Motor neuron (in vitro differentiated cells): ENCODE data around the gene RAB5B. TPM values are rescaled to one million over a fixed set of nuclear protein-coding genes. Genes with fewer than 3 reads are reported as not detected.

Source experiments
- ATAC-seq, 8 experiments: fragments of 200-7000 bp; cut with Tn5 transposase; replicated peaks in 6 of 8; 2 replicates each; pipeline ENCODE4 v1.8.0; 2021; ENCODE audit warnings: mild to moderate bottlenecking in 8 of 8, moderate library complexity in 8 of 8
- H3K27ac ChIP-seq, 2 donors: fragments of 250-450 bp; sonication (Bioruptor Pico); 2 replicates each; pipeline ENCODE4 v1.9.0; 2021; ENCODE audit warnings: antibody characterized with exemption in 2 of 2, mild to moderate bottlenecking in 2 of 2, moderate library complexity in 1 of 2
- H3K4me1 ChIP-seq, 2 donors: fragments of 250-450 bp; sonication (Bioruptor Pico); replicated peaks in 1 of 2; 2 replicates each; pipeline ENCODE4 v1.6.1; 2021; ENCODE audit warnings: antibody characterized with exemption in 2 of 2, mild to moderate bottlenecking in 2 of 2, moderate library complexity in 1 of 2
- H3K4me3 ChIP-seq, 5 donors: fragments of 250-450 bp; sonication (Bioruptor Pico); 2 replicates each; pipeline ENCODE4 v1.9.0; 2021; ENCODE audit warnings: antibody characterized with exemption in 5 of 5, mild to moderate bottlenecking in 5 of 5, moderate library complexity in 4 of 5
- WGBS, 10 experiments: fragments of 450-650 bp; shearing (Covaris generic); methylation state at CpG; one replicate each; pipeline ENCODE4 v1.0.0; 2022; 5-methylcytosine and 5-hydroxymethylcytosine counted together
- in situ Hi-C, 9 experiments: fragments of 400-800 bp; cut with MboI; loops; one replicate each; pipeline ENCODE4 v1.15.0; 2021; ENCODE audit warnings: low sequenced_read_pairs in 9 of 9, low pct_unique_long_range_greater_than_20kb in 2 of 9; ENCODE audit not compliant: unreplicated experiment in 9 of 9
- total RNA-seq, 8 experiments: library from RNA; unstranded; fragments of 300-600 nt; gene quantifications; 2 replicates each; pipeline versions ENCODE4 v1.2.3 to v1.2.4, GENCODE V29; 2022

The RAB5B gene
- total RNA-seq, 8 experiments from 2014 or later: 56.3 to 95.6 (median 76.0) TPM

- peaks cover 7 to 13% of the 10 kb centered on the region in 2 donors for H3K4me1 ChIP-seq
- H3K4me3 ChIP-seq: no peak overlapping the region
- H3K27ac ChIP-seq: no peak overlapping the region
- in situ Hi-C loops: no loop called here
- 61 to 94% (median 83%) methylated on average over 1 to 3 of the region's 4 CpGs; no CpG with 5 or more reads in 7 of the 10 experiments for WGBS, 10 experiments
- no peak for ATAC-seq
These were observed 43.3 kb downstream of the RAB5B start for GRCh38 chr12:56017181-56017580.

- peaks cover 19 to 24% of the 10 kb centered on the region in 2 donors for H3K4me1 ChIP-seq
- 60 to 100% (median 86%) methylated on average over 1 of the region's 1 CpG; no CpG with 5 or more reads in 4 of the 10 experiments for WGBS, 10 experiments
- no peak for ATAC-seq
- no peak overlapping the region for H3K27ac ChIP-seq
- in situ Hi-C loops: no loop called here
- H3K4me3 ChIP-seq: no peak overlapping the region
These were observed 44.5 kb downstream of the RAB5B start for GRCh38 chr12:56018356-56018755.

- Histone ChIP-seq H3K27ac (peak within 1 kb of the TSS; percentile 92 to 93), H3K4me3 (peak within 1 kb of the TSS; percentile 40 to 52 (median 45)), H3K4me1 (peaks cover 23 to 32% of the 10 kb centered on the region in 2 donors)
- ATAC-seq: peak in 5 of 8 experiments; percentile 76 to 80 (median 79)
- in situ Hi-C loops: no loop called here
- WGBS, 10 experiments: 0 to 20% (median 6%) methylated on average over 1 to 2 of the region's 10 CpGs; no CpG with 5 or more reads in 6 of the 10 experiments
These were observed 46.7 kb downstream of the RAB5B start, which contains the start of gene IKZF4 for GRCh38 chr12:56020423-56021184. TSS of gene IKZF4 (plus strand) at chr12:56021043. CDS start at chr12:56021494, 451 bp downstream.

GRCh38 chr12:56021889-56022497 is 48.1 kb downstream of the RAB5B start:
- in situ Hi-C loops: no loop called here
- Histone ChIP-seq H3K27ac (peak overlapping the region; percentile 92 to 93), H3K4me3 (peak overlapping the region; percentile 40 to 52 (median 45)), H3K4me1 (peaks cover 23 to 32% of the 10 kb centered on the region in 2 donors)
- 0 to 60% (median 10%) methylated on average over 1 to 2 of the region's 2 CpGs; no CpG with 5 or more reads in 7 of the 10 experiments for WGBS, 10 experiments
- ATAC-seq: peak in 1 of 8 experiments; percentile 0

GRCh38 chr12:56028511-56029165 is 54.8 kb downstream of the RAB5B start:
- no peak overlapping the region for H3K4me3 ChIP-seq
- no peak overlapping the region for H3K27ac ChIP-seq
- 73 to 100% (median 100%) methylated on average over 1 to 5 of the region's 5 CpGs; no CpG with 5 or more reads in 5 of the 10 experiments for WGBS, 10 experiments
- H3K4me1 ChIP-seq: peaks cover 2 to 5% of the 10 kb centered on the region in 2 donors
- in situ Hi-C loops: loop anchor here in 2 of 9 experiments (25.0 kb wide), 1 partner anchor 291 kb away; the partner anchor contains the start of genes CD63 (in 2 of the 2) and GDF11 (in 2 of the 2)
- ATAC-seq: peak in 1 of 8 experiments; percentile 20

GRCh38 chr12:56029166-56029519 is 55.3 kb downstream of the RAB5B start:
- Histone ChIP-seq H3K4me3 (no peak overlapping the region), H3K27ac (no peak overlapping the region), H3K4me1 (no peaks in the 10 kb centered on the region)
- in situ Hi-C loops: loop anchor here in 2 of 9 experiments (25.0 kb wide), 1 partner anchor 292 kb away; the partner anchor contains the start of genes CD63 (in 2 of the 2) and GDF11 (in 2 of the 2)
- ATAC-seq: no peak

GRCh38 chr12:56029666-56030293 is 55.9 kb downstream of the RAB5B start:
- Histone ChIP-seq H3K27ac (no peak overlapping the region), H3K4me1 (no peaks in the 10 kb centered on the region), H3K4me3 (no peak overlapping the region)
- peak in 4 of 8 experiments; percentile 57 to 90 (median 82) for ATAC-seq
- in situ Hi-C loops: loop anchor here in 2 of 9 experiments (25.0 kb wide), 1 partner anchor 292 kb away; the partner anchor contains the start of genes CD63 (in 2 of the 2) and GDF11 (in 2 of the 2)
- 0 to 100% (median 82%) methylated on average over 1 to 5 of the region's 6 CpGs; no CpG with 5 or more reads in 2 of the 10 experiments for WGBS, 10 experiments

GRCh38 chr12:56031987-56032386 is 58.1 kb downstream of the RAB5B start:
- in situ Hi-C loops: loop anchor here in 2 of 9 experiments (25.0 kb wide), 1 partner anchor 295 kb away; the partner anchor contains the start of genes CD63 (in 2 of the 2) and GDF11 (in 2 of the 2)
- 100% methylated on average over 1 of the region's 1 CpG; no CpG with 5 or more reads in 4 of the 10 experiments for WGBS, 10 experiments

GRCh38 chr12:56034586-56035332 is 60.9 kb downstream of the RAB5B start:
- in situ Hi-C loops: loop anchor here in 2 of 9 experiments (25.0 kb wide), 1 partner anchor 297 kb away; the partner anchor contains the start of genes CD63 (in 2 of the 2) and GDF11 (in 2 of the 2)
- WGBS, 10 experiments: 70 to 100% (median 98%) methylated on average over 1 to 5 of the region's 21 CpGs; no CpG with 5 or more reads in 3 of the 10 experiments
- Histone ChIP-seq H3K4me3 (no peak overlapping the region), H3K4me1 (no peaks in the 10 kb centered on the region), H3K27ac (no peak overlapping the region)
- no peak for ATAC-seq

More at GRCh38 chr12:56031987-56032386, 58.1 kb downstream of the RAB5B start:
- Histone ChIP-seq H3K4me3 (no peak overlapping the region), H3K4me1 (no peaks in the 10 kb centered on the region), H3K27ac (no peak overlapping the region)
- ATAC-seq: no peak

GRCh38 chr12:56037161-56037560 is 63.3 kb downstream of the RAB5B start:
- WGBS, 10 experiments: 40 to 100% (median 86%) methylated on average over 1 to 2 of the region's 2 CpGs; no CpG with 5 or more reads in 5 of the 10 experiments
- no peak overlapping the region for H3K4me3 ChIP-seq
- H3K27ac ChIP-seq: no peak overlapping the region
- in situ Hi-C loops: loop anchor here in 2 of 9 experiments (25.0 kb wide), 1 partner anchor 300 kb away; the partner anchor contains the start of genes CD63 (in 2 of the 2) and GDF11 (in 2 of the 2)
- no peak for ATAC-seq
- peaks cover 6 to 7% of the 10 kb centered on the region in 2 donors for H3K4me1 ChIP-seq

- in situ Hi-C loops: loop anchor here in 2 of 9 experiments (25.0 kb wide), 1 partner anchor 301 kb away; the partner anchor contains the start of genes CD63 (in 2 of the 2) and GDF11 (in 2 of the 2)
- ATAC-seq: no peak
- WGBS, 10 experiments: 50 to 100% (median 68%) methylated on average over 1 to 2 of the region's 2 CpGs; no CpG with 5 or more reads in 2 of the 10 experiments
- Histone ChIP-seq H3K27ac (no peak overlapping the region), H3K4me1 (peaks cover 10 to 11% of the 10 kb centered on the region in 2 donors), H3K4me3 (no peak overlapping the region)
These were observed 64.3 kb downstream of the RAB5B start for GRCh38 chr12:56038022-56038655.
